GM06990 (cell line): ENCODE data around the gene KDM5A.
"Not testable (repeated sequence)": the region's sequence is repeated elsewhere in the genome, so short reads cannot be mapped to it uniquely, and the experiment has no call there.

Experiments
- DNase-seq: peaks from one replicate; pipeline ENCODE4 v3.0.0-alpha.2; 2011; ENCODE audit not compliant: insufficient read length; ENCODE audit errors: extremely low read depth
- H3K27me3 ChIP-seq: replicated peaks from 2 replicates; pipeline ENCODE4 v1.6.0; 2011; ENCODE audit warnings: low read length; ENCODE audit not compliant: control insufficient read depth, insufficient read depth
- H3K36me3 ChIP-seq: 2 replicates; pipeline ENCODE4 v1.5.1; 2011; ENCODE audit warnings: low read length; ENCODE audit not compliant: control insufficient read depth, insufficient read depth
- H3K4me3 ChIP-seq: replicated peaks from 2 replicates; pipeline ENCODE4 v1.5.1; 2011; ENCODE audit warnings: low read depth, mild to moderate bottlenecking, control low read depth, low read length
- CTCF ChIP-seq: IDR thresholded peaks from 2 replicates; pipeline ENCODE4 v1.5.1; 2011; ENCODE audit warnings: low read length, control low read depth, mild to moderate bottlenecking, inconsistent platforms; ENCODE audit not compliant: insufficient read depth, poor library complexity, severe bottlenecking

Gene KDM5A

GRCh38 chr12:238116-238515 is 151.0 kb downstream of the KDM5A start:
- no peaks in the 10 kb centered on the region; the same call in 1 of the 2 replicates for H3K27me3 ChIP-seq
- no peaks in the 10 kb centered on the region for H3K36me3 ChIP-seq
- DNase-seq, result no peak
- TF ChIP-seq CTCF, result no peak
- no peak overlapping the region for H3K4me3 ChIP-seq

GRCh38 chr12:237026-237815 is 151.9 kb downstream of the KDM5A start:
- DNase-seq, result no peak
- no peaks in the 10 kb centered on the region; the same call in 1 of the 2 replicates for H3K27me3 ChIP-seq
- no peaks in the 10 kb centered on the region for H3K36me3 ChIP-seq
- no peak for TF ChIP-seq CTCF
- no peak overlapping the region for H3K4me3 ChIP-seq

GRCh38 chr12:236445-236844 is 152.7 kb downstream of the KDM5A start:
- H3K4me3 ChIP-seq, result no peak overlapping the region
- no peak for DNase-seq
- no peaks in the 10 kb centered on the region for H3K36me3 ChIP-seq
- no peaks in the 10 kb centered on the region; the same call in 1 of the 2 replicates for H3K27me3 ChIP-seq
- TF ChIP-seq CTCF, result no peak

GRCh38 chr12:235967-236366 is 153.2 kb downstream of the KDM5A start:
- DNase-seq, H3K36me3 ChIP-seq, H3K27me3 ChIP-seq, H3K4me3 ChIP-seq: not testable (repeated sequence)

- H3K4me3 ChIP-seq, result no peak overlapping the region
- no peak for TF ChIP-seq CTCF
- no peak for DNase-seq
- H3K27me3 ChIP-seq, result no peaks in the 10 kb centered on the region; the same call in 1 of the 2 replicates
- H3K36me3 ChIP-seq, result no peaks in the 10 kb centered on the region
Observed at GRCh38 chr12:234891-235415, 154.2 kb downstream of the KDM5A start.

GRCh38 chr12:234019-234418 is 155.1 kb downstream of the KDM5A start:
- no peak for TF ChIP-seq CTCF
- H3K4me3 ChIP-seq, result no peak overlapping the region
- H3K36me3 ChIP-seq, result no peaks in the 10 kb centered on the region
- no peak for DNase-seq
- H3K27me3 ChIP-seq, result no peaks in the 10 kb centered on the region; the same call in 1 of the 2 replicates
